IMR-90 (cell line): ENCODE results near the gene MAML1. TPM values are rescaled to one million over a fixed set of nuclear protein-coding genes. Genes with fewer than 3 reads are reported as not detected.

Experiments used
- ATAC-seq: fragments of 200-7000 bp; cut with Tn5 transposase; 2 replicates; pipeline ENCODE4 v1.9.1; 2020; ENCODE audit warnings: low read depth, mild to moderate bottlenecking, moderate library complexity
- BruUV-seq: library from RNA; stranded (reverse); fragments of 400-500 nt; replicated peaks from 2 replicates; lab custom pipeline; 2021; lab: Mats Ljungman, UMichigan
- CTCF ChIA-PET: fragments of 300-600 bp; formaldehyde crosslinking; extraction: SDS; loops from one replicate; lab custom pipeline; 2021; ENCODE audit warnings: antibody characterized with exemption; lab: Yijun Ruan, JAX
- POLR2A ChIA-PET: fragments of 300-600 bp; sonication (Branson Sonifier 250); formaldehyde crosslinking; loops from one replicate; lab custom pipeline; 2022; ENCODE audit warnings: antibody characterized with exemption; ENCODE audit not compliant: unreplicated experiment; lab: Charles Lee
- DNase-seq: peaks from one replicate; pipeline ENCODE4 v3.0.0; 2013
- H2AFZ ChIP-seq: replicated peaks from 2 replicates; pipeline ENCODE3; 2013; ENCODE audit warnings: low read length, mild to moderate bottlenecking; ENCODE audit not compliant: poor library complexity
- H2AK5ac ChIP-seq: 2 replicates; pipeline ENCODE4 v1.6.1; 2013; ENCODE audit warnings: low read depth, low read length, inconsistent platforms
- H2AK9ac ChIP-seq: replicated peaks from 2 replicates; pipeline ENCODE3; 2013; ENCODE audit warnings: mild to moderate bottlenecking, low read depth, low read length, moderate library complexity; ENCODE audit not compliant: poor library complexity
- H2BK120ac ChIP-seq: 2 replicates; pipeline ENCODE4 v1.6.1; 2013; ENCODE audit warnings: low read depth, low read length, inconsistent platforms
- H2BK15ac ChIP-seq: 3 replicates; pipeline ENCODE4 v1.6.1; 2013; ENCODE audit warnings: low read depth, low read length, inconsistent platforms
- H2BK20ac ChIP-seq: 2 replicates; pipeline ENCODE4 v1.6.1; 2013; ENCODE audit warnings: low read depth, mild to moderate bottlenecking, inconsistent platforms, low read length, moderate library complexity
- H2BK5ac ChIP-seq: 2 replicates; pipeline ENCODE4 v1.6.1; 2013; ENCODE audit warnings: mild to moderate bottlenecking, low read depth, low read length, inconsistent platforms; ENCODE audit not compliant: poor library complexity, severe bottlenecking
- H3K14ac ChIP-seq: replicated peaks from 2 replicates; pipeline ENCODE4 v1.6.1; 2013; ENCODE audit warnings: low read depth, low read length, inconsistent platforms
- H3K18ac ChIP-seq: 2 replicates; pipeline ENCODE4 v1.6.1; 2013; ENCODE audit warnings: low read depth, low read length, control low read depth
- H3K23ac ChIP-seq: 2 replicates; pipeline ENCODE4 v1.6.1; 2013; ENCODE audit warnings: low read depth, low read length, inconsistent platforms
- H3K27ac ChIP-seq: 2 replicates; pipeline ENCODE4 v1.5.1; 2013; ENCODE audit warnings: mild to moderate bottlenecking, control low read depth, low read length; ENCODE audit not compliant: insufficient read depth
- H3K27me3 ChIP-seq: 2 replicates; pipeline ENCODE4 v1.6.1; 2013; ENCODE audit warnings: low read length; ENCODE audit not compliant: control insufficient read depth, insufficient read depth
- H3K36me3 ChIP-seq: 2 replicates; pipeline ENCODE4 v1.6.1; 2013; ENCODE audit warnings: low read length, mixed read lengths; ENCODE audit not compliant: control insufficient read depth, insufficient read depth
- H3K4ac ChIP-seq: 2 replicates; pipeline ENCODE4 v1.6.1; 2013; ENCODE audit warnings: low read depth, low read length, inconsistent platforms
- H3K4me1 ChIP-seq: 2 replicates; pipeline ENCODE4 v1.6.1; 2013; ENCODE audit warnings: low read length, mixed read lengths; ENCODE audit not compliant: control insufficient read depth, insufficient read depth
- H3K4me2 ChIP-seq: 2 replicates; pipeline ENCODE4 v1.6.1; 2013; ENCODE audit warnings: low read depth, mild to moderate bottlenecking, control low read depth, low read length, moderate library complexity
- H3K4me3 ChIP-seq: 2 replicates; pipeline ENCODE4 v1.5.1; 2013; ENCODE audit warnings: low read depth, mild to moderate bottlenecking, control low read depth, low read length, moderate library complexity; ENCODE audit not compliant: insufficient read depth
- H3K56ac ChIP-seq: 2 replicates; pipeline ENCODE4 v1.6.1; 2013; ENCODE audit warnings: low read length, inconsistent platforms; ENCODE audit not compliant: insufficient read depth; ENCODE audit errors: extremely low read depth
- H3K79me1 ChIP-seq, 2 experiments: 2 replicates each; pipeline ENCODE4 v1.6.1; 2013; ENCODE audit warnings: low read length in 2 of 2, inconsistent platforms in 1 of 2, low read depth in 1 of 2
- H3K9ac ChIP-seq: 2 replicates; pipeline ENCODE4 v1.6.1; 2013; ENCODE audit warnings: low read depth, low read length, control low read depth
- H3K9me1 ChIP-seq: 2 replicates; pipeline ENCODE4 v1.6.1; 2013; ENCODE audit warnings: low read length, inconsistent platforms; ENCODE audit not compliant: insufficient read depth
- H3K9me3 ChIP-seq: 2 replicates; pipeline ENCODE4 v1.6.1; 2013; ENCODE audit warnings: low read length; ENCODE audit not compliant: control insufficient read depth, insufficient read depth
- H4K20me1 ChIP-seq: 2 replicates; pipeline ENCODE4 v1.6.1; 2013; ENCODE audit warnings: low read length, inconsistent platforms; ENCODE audit not compliant: insufficient read depth
- H4K5ac ChIP-seq: 2 replicates; pipeline ENCODE4 v1.6.1; 2013; ENCODE audit warnings: mild to moderate bottlenecking, low read depth, low read length, control low read depth
- H4K8ac ChIP-seq, 2 experiments: 2 replicates each; pipeline ENCODE4 v1.6.1; 2013; ENCODE audit warnings: low read depth in 2 of 2, low read length in 2 of 2, control low read depth in 1 of 2, inconsistent platforms in 1 of 2
- H4K91ac ChIP-seq: 2 replicates; pipeline ENCODE4 v1.6.1; 2013; ENCODE audit warnings: low read depth, low read length, inconsistent platforms; ENCODE audit not compliant: insufficient read depth
- BHLHE40 ChIP-seq: fragments of 150-350 bp; IDR thresholded peaks from 2 replicates; pipeline ENCODE4 v1.6.1; 2016; ENCODE audit warnings: mild to moderate bottlenecking, low read depth, low read length
- CEBPB ChIP-seq: IDR thresholded peaks from 2 replicates; pipeline ENCODE4 v1.6.1; 2012; ENCODE audit warnings: low read depth, low read length, improper control_type of control experiment
- FOS ChIP-seq: fragments of 150-350 bp; IDR thresholded peaks from 2 replicates; pipeline ENCODE4 v1.6.1; 2016; ENCODE audit warnings: low read depth, low read length
- MAFK ChIP-seq: IDR thresholded peaks from 2 replicates; pipeline ENCODE4 v1.6.1; 2012; ENCODE audit warnings: low read depth, low read length, improper control_type of control experiment
- MXI1 ChIP-seq: IDR thresholded peaks from 2 replicates; pipeline ENCODE4 v1.6.1; 2012; ENCODE audit warnings: low read depth, mild to moderate bottlenecking, low read length, moderate library complexity, borderline replicate concordance
- NFE2L2 ChIP-seq: fragments of 150-350 bp; IDR thresholded peaks from 2 replicates; pipeline ENCODE4 v1.6.1; 2016; ENCODE audit warnings: low read depth, mild to moderate bottlenecking, low read length
- RAD21 ChIP-seq: IDR thresholded peaks from 2 replicates; pipeline ENCODE4 v1.6.1; 2012; ENCODE audit warnings: low read length, improper control_type of control experiment
- RCOR1 ChIP-seq: IDR thresholded peaks from 2 replicates; pipeline ENCODE4 v1.6.1; 2012; ENCODE audit warnings: mild to moderate bottlenecking, low read length, improper control_type of control experiment; ENCODE audit not compliant: insufficient replicate concordance
- WGBS, 2 experiments: methylation state at CpG; one replicate each; pipeline versions ENCODE4 v1.1.5 to v1.1.7; 2013; ENCODE audit warnings: missing lambda C conversion rate in 2 of 2; ENCODE audit not compliant: insufficient read length in 1 of 2; ENCODE audit errors: extremely low coverage in 2 of 2; 5-methylcytosine and 5-hydroxymethylcytosine counted together
- dilution Hi-C: fragments of 300-500 bp; cut with HindIII; formaldehyde crosslinking; loops from one replicate; pipeline ENCODE4 v1.14.3; 2018; ENCODE audit warnings: low sequenced_read_pairs; ENCODE audit not compliant: unreplicated experiment
- in situ Hi-C: fragments of 300-500 bp; cut with MboI; formaldehyde crosslinking; loops from 3 replicates; pipeline ENCODE4 v1.14.3; 2019; ENCODE audit warnings: low sequenced_read_pairs, inconsistent platforms, mixed read lengths
- intact Hi-C: fragments of 100-400 bp; cut with micrococcal nuclease; formaldehyde crosslinking; loops from 2 replicates; pipeline ENCODE4 v1.10.0; 2022
- polyA plus RNA-seq, 3 experiments: library from polyadenylated mRNA; depleted of rRNA; stranded (reverse); fragments of >200 nt; gene quantifications; 2 replicates each; pipeline ENCODE4 v1.2.3, GENCODE V29; 2012; ENCODE audit warnings: low replicate concordance in 1 of 3
- total RNA-seq: library from RNA; depleted of rRNA; stranded (reverse); fragments of >200 nt; gene quantifications from 2 replicates; pipeline ENCODE4 v1.2.3, GENCODE V29; 2012

Gene MAML1
- total and polyA plus RNA-seq, 2 of the 4 experiments (the other 2 are of a cell fraction): 4.7 to 10.2 TPM

GRCh38 chr5:179802950-179803562 is 70.4 kb downstream of the MAML1 start:
- POLR2A ChIA-PET: no interaction called here
- no peaks in the 10 kb centered on the region for H3K9me3 ChIP-seq
- WGBS, 2 experiments: 80% methylated on average over 1 of the region's 11 CpGs; no CpG with 5 or more reads in 1 of the 2 experiments
- dilution Hi-C loops (no loop called here), intact Hi-C loops (loop anchor here (5.0 kb wide), 1 partner anchor 104 kb away; the partner anchor contains the start of gene TBC1D9B), in situ Hi-C loops (no loop called here)
- H3K27me3 ChIP-seq: no peaks in the 10 kb centered on the region
- no peak overlapping the region for H3K18ac ChIP-seq
- no peak overlapping the region for H4K5ac ChIP-seq
- H2AK5ac ChIP-seq: no peak overlapping the region
- H3K9me1 ChIP-seq: 0 out of 2 replicates have a peak, but pooled peaks cover 2% of the 10 kb centered on the region
- H2BK15ac ChIP-seq: no peak overlapping the region; the same call in 2 of the 3 replicates
- H4K8ac ChIP-seq: peak overlapping the region in 1 of 2 experiments; percentile 15; a peak in 1 of 4 replicates
- no peak overlapping the region for H3K14ac ChIP-seq
- no peak overlapping the region for H3K56ac ChIP-seq
- no peak overlapping the region for H3K4me3 ChIP-seq
- H3K79me1 ChIP-seq: peaks cover 26 to 66% of the 10 kb centered on the region in 2 experiments
- H3K27ac ChIP-seq: no peak overlapping the region
- peaks cover 39% of the 10 kb centered on the region for H3K36me3 ChIP-seq
- no peak overlapping the region for H3K4me2 ChIP-seq
- ATAC-seq: no peak
- no TSS peak for BruUV-seq
- H2BK20ac ChIP-seq: no peak overlapping the region
- CTCF ChIA-PET: no interaction called here
- no peak overlapping the region for H3K9ac ChIP-seq
- no peak overlapping the region; the same call in 1 of the 2 replicates for H3K23ac ChIP-seq
- peak overlapping the region; percentile 81 for H2AK9ac ChIP-seq
- no peak for DNase-seq
- H2AFZ ChIP-seq: no peak overlapping the region
- peaks cover 20% of the 10 kb centered on the region for H3K4me1 ChIP-seq
- H2BK120ac ChIP-seq: no peak overlapping the region
- peaks cover 45% of the 10 kb centered on the region for H4K20me1 ChIP-seq
- H3K4ac ChIP-seq: no peak overlapping the region; the same call in 1 of the 2 replicates
- no peak overlapping the region for H2BK5ac ChIP-seq
- H4K91ac ChIP-seq: no peak overlapping the region
- TF ChIP-seq MXI1 (no peak), FOS (no peak), RCOR1 (no peak), CEBPB (no peak), RAD21 (no peak), BHLHE40 (no peak), NFE2L2 (no peak), MAFK (no peak)
